Subcutaneous preadipocyte (primary cell): ENCODE results near the gene RIPPLY2. TPM values are rescaled to one million over a fixed set of nuclear protein-coding genes. Genes with fewer than 3 reads are reported as not detected.

ENCODE experiments used
- total RNA-seq: library from RNA; depleted of rRNA; stranded (reverse); fragments of >200 nt; gene quantifications from 2 replicates; pipeline ENCODE4 v1.2.3, GENCODE V29; 2012

The RIPPLY2 gene, protein sequence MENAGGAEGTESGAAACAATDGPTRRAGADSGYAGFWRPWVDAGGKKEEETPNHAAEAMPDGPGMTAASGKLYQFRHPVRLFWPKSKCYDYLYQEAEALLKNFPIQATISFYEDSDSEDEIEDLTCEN
- total RNA-seq: under 0.01 and 1.4 TPM in 2 replicates

DNA sequence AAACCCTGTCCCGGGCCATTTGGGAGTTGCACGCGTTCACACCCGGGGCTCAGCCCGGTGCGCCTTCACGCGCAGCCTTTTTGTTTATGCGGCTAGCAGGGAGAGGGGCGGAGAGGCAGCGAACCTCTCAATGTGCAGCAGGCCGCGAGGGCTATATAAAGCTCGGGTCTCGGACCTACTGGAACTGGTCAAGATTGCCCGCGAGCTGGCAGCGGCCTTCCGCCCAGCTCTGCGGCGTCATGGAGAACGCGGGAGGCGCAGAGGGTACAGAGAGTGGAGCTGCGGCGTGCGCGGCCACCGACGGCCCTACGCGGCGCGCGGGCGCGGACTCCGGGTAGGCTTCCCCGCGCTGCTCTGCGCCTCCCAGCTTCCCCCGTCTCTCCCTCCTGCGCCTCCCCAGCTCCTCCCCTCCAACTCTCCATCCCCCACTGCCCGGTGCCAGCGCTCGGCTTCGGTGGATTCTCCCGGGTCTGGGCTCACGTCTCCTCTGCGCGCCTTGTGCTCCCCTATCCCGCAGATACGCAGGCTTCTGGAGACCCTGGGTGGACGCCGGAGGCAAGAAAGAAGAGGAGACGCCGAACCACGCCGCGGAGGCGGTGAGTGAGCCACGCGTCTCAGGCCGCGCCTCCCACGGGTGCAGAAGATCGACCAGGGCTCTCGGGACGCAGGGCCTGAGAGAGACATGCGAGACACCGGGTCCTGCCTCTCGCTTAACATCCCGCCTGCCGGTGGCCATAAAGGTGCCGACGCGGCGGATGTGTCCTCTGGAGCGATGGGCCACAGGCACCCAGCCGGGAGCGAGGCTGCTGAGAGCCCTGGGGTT is at the start of gene RIPPLY2:
TSS of gene RIPPLY2 (plus strand) at position 183 of the 823 bp plus-strand sequence. CDS start at position 240, 57 bp downstream.

DNA sequence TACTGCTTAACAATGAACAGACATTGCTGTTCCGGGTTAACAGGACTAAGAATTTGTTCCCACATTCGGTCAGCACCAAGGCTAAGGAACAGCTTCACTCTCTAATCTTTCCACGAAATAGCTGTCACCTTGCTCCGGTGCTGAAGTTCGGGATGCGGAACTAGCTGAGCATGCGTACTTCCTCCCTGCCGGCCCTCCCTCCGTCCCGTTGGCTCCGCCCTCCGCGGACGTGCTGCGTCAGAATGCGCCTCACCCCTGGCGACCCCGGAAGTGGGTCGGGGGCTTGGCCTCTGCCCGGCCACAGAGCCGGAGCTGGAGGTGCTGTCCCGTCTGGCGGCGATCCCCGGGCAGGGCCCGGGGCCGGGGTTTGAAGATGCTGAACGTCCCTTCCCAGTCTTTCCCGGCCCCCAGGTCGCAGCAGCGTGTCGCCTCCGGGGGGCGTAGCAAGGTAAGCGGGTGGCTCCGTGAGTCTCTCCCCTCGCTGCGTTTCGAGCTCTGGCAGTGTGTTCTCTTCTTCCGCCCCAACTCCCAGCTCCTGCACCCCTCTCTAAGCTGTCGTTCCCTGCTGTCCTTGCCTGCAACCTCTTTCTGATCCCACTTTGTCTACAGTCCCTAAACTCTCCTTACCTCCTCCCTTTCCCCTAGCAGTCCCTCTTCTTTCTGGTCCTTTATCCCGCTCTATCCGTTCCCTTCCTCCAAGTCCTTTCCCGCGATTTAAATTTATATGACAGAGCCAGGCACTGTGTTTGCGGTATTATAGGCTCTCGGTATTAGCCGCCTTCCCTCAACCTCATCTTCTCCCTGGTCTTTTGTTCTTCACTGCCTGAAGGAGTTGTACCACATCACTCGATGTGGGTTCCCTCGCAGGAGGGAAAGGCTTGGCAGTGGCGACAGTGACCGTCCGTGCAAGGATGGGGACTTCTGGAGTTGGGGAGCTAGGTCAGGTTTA is 6.5 kb downstream of the RIPPLY2 start, which contains the start of gene CYB5R4:
TSS of gene CYB5R4 (plus strand) at position 280 of the 949 bp plus-strand sequence. CDS start at position 374, 94 bp downstream.

Other genes starting within 250 kb of the RIPPLY2 start
- not detected in 2 replicates for gene SNAP91, start 144.3 kb upstream of the RIPPLY2 start, total RNA-seq
- 5.1 and 6.6 TPM in 2 replicates for gene CYB5R4, start 6.3 kb downstream of the RIPPLY2 start, total RNA-seq
- 1.4 and 2.2 TPM in 2 replicates for gene MRAP2, start 180.4 kb downstream of the RIPPLY2 start, total RNA-seq